Brain microvascular endothelial cell (primary cell): ENCODE results near the gene RAP1GAP.

Source experiments
- DNase-seq: peaks from one replicate; pipeline ENCODE4 v3.0.0-alpha.2; 2020
- H3K27ac ChIP-seq: fragments of 250-450 bp; sonication (Bioruptor Pico); 2 replicates; pipeline ENCODE4 v1.5.1; 2020; ENCODE audit warnings: mild to moderate bottlenecking, moderate library complexity
- H3K27me3 ChIP-seq: fragments of 250-450 bp; sonication (Bioruptor Pico); replicated peaks from 2 replicates; pipeline ENCODE4 v1.5.1; 2020; ENCODE audit warnings: mild to moderate bottlenecking
- H3K36me3 ChIP-seq: fragments of 250-450 bp; sonication (Bioruptor Pico); replicated peaks from 2 replicates; pipeline ENCODE4 v1.5.1; 2020; ENCODE audit warnings: mild to moderate bottlenecking
- H3K4me3 ChIP-seq: 2 replicates; pipeline ENCODE4 v1.5.1; 2011; ENCODE audit warnings: low read depth, mild to moderate bottlenecking, control low read depth, low read length, moderate library complexity
- CTCF ChIP-seq: IDR thresholded peaks from 2 replicates; pipeline ENCODE4 v1.5.1; 2011; ENCODE audit warnings: low read depth, mild to moderate bottlenecking, moderate library complexity, low read length, control low read depth, inconsistent platforms; ENCODE audit errors: missing control alignments
- in situ Hi-C: cut with HindIII; loops from 2 replicates; pipeline ENCODE4 v1.10.0; 2017; ENCODE audit warnings: low sequenced_read_pairs, low pct_ligation_motif_present

RAP1GAP gene

GRCh38 chr1:21619375-21619947, 49.7 kb downstream of the RAP1GAP start:
- Histone ChIP-seq H3K27ac (no peak overlapping the region), H3K27me3 (peaks cover 17% of the 10 kb centered on the region), H3K4me3 (no peak overlapping the region), H3K36me3 (no peaks in the 10 kb centered on the region)
- TF ChIP-seq CTCF, result no peak
- DNase-seq, result no peak
- in situ Hi-C loops, result no loop called here

GRCh38 chr1:21618561-21619374, 50.4 kb downstream of the RAP1GAP start:
- no peak for TF ChIP-seq CTCF
- in situ Hi-C loops, result no loop called here
- no peak overlapping the region for H3K27ac ChIP-seq
- DNase-seq, result no peak
- H3K36me3 ChIP-seq, result no peaks in the 10 kb centered on the region
- no peak overlapping the region for H3K4me3 ChIP-seq
- peaks cover 17% of the 10 kb centered on the region for H3K27me3 ChIP-seq

- in situ Hi-C loops, result no loop called here
- Histone ChIP-seq H3K27ac (no peak overlapping the region), H3K36me3 (no peaks in the 10 kb centered on the region), H3K27me3 (peaks cover 18% of the 10 kb centered on the region), H3K4me3 (no peak overlapping the region)
- no peak for TF ChIP-seq CTCF
- DNase-seq, result no peak
Measured at GRCh38 chr1:21618059-21618458, 51.1 kb downstream of the RAP1GAP start.

GRCh38 chr1:21617126-21617738, 51.9 kb downstream of the RAP1GAP start:
- DNase-seq, result no peak
- no peaks in the 10 kb centered on the region for H3K36me3 ChIP-seq
- H3K27me3 ChIP-seq, result peaks cover 19% of the 10 kb centered on the region
- in situ Hi-C loops, result no loop called here
- no peak overlapping the region for H3K4me3 ChIP-seq
- no peak overlapping the region for H3K27ac ChIP-seq
- TF ChIP-seq CTCF, result no peak

- no peaks in the 10 kb centered on the region for H3K36me3 ChIP-seq
- TF ChIP-seq CTCF, result no peak
- no peak overlapping the region for H3K4me3 ChIP-seq
- no peak for DNase-seq
- no peak overlapping the region for H3K27ac ChIP-seq
- in situ Hi-C loops, result no loop called here
- peaks cover 11% of the 10 kb centered on the region for H3K27me3 ChIP-seq
Measured at GRCh38 chr1:21616372-21616771, 52.8 kb downstream of the RAP1GAP start.
